GM12874 (cell line): ENCODE data around the gene NTN4.

Experiments
- CTCF ChIP-seq: IDR thresholded peaks from 2 replicates; pipeline ENCODE4 v1.5.1; 2011; ENCODE audit warnings: low read depth, mild to moderate bottlenecking, control low read depth, low read length, moderate library complexity; ENCODE audit not compliant: insufficient read depth

The NTN4 gene

DNA sequence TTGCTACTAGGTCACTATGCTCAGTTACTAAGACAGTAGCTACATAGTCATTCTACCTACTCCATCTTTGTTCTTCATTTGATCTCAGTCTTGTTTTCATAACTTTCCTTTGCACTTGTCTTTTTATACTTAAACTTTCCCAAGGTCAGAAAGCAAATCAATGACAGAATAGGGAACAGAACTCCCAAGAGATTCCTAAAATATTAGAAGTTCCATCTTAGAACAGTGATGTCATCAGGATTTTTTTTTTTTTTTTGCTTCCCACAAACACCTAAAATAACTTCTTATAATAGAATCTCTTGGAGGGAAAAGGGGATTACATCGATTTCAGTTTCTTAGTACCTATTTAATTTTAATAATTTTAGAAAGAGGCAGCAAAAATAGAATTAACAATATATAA, 65.8 kb downstream of the NTN4 start:
- TF ChIP-seq CTCF: no peak

DNA sequence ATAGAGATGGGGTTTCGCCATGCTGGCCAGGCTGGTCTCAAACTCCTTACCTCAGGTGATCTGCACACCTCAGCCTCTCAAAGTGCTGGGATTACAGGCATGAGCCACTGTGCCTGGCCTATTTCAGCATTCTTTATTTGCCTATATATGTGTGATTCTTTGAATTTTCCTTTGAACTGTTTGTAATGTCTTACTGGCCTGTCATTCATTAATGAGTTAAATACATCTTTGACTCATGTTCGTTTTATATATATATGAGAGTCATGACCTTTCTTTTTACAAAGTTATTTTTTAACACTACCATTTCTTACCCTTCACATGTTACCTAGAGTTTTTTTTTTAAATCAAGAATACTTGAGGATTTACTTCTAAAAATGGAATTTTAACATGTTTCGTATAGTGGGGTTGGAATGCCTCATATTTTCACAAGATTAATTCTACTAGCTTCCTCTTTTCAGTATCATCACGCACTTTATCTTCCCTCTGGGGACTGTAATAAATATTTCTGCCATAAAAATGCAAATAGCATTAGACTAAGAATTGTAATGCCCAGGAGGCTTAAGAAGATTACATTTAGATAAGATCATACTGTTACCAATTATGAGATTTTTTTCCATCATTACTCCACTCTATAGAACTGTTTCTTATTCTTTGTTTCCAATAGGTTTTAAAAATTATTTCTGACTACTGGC, 66.7 kb downstream of the NTN4 start:
- no peak for TF ChIP-seq CTCF

- TF ChIP-seq CTCF: no peak
These were observed 69.2 kb downstream of the NTN4 start for GRCh38 chr12:95721320-95721719.

DNA sequence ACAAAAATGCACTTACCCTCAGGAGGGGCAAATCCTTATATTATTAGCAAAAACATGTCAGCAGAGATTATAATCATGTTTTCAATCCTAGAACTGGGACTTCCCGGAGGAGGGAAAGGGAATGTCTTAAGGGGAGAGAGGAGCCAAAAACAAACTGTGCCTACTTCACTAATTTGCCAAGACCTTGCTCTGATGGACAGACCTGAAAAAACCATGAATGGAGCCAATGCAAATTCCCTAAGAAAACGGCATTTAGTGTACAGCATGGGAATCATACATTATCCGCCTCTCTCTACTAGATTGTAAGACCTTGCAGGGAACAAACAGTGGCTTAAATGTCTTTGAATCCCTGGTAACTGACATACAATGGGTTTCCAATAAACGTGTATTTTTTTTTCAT, 70.4 kb downstream of the NTN4 start:
- no peak for TF ChIP-seq CTCF

- no peak for TF ChIP-seq CTCF
These were observed 71.8 kb downstream of the NTN4 start for GRCh38 chr12:95718772-95719171.

GRCh38 chr12:95718006-95718431, 72.5 kb downstream of the NTN4 start:
- no peak for TF ChIP-seq CTCF

GRCh38 chr12:95717316-95717928, 73.1 kb downstream of the NTN4 start:
- TF ChIP-seq CTCF: no peak
